Measurements from ENCODE around the gene CREB3L2. TPM values are rescaled to one million over a fixed set of nuclear protein-coding genes. Genes with fewer than 3 reads are reported as not detected.

The CREB3L2 gene
- total and polyA plus RNA-seq, 2 of the 8 experiments (the other 6 are each of a cell fraction or from before 2014, with no cell fraction given), result 14.4 to 48.3 TPM

GRCh38 chr7:138014686-138015085, 12.8 kb upstream of the CREB3L2 start:
- TF ChIP-seq GABPA (IDR thresholded peaks at IDR 0.05; ENCODE audit: borderline replicate concordance, insufficient read depth, low read length), result no peak
- H3K4ac ChIP-seq (replicated peaks; ENCODE audit: insufficient read length, low read depth, low read length), result no peak overlapping the region
- no peak overlapping the region for H3K56ac ChIP-seq (replicated peaks; ENCODE audit: insufficient read length, low read depth, low read length)
- H4K91ac ChIP-seq (replicated peaks; ENCODE audit: insufficient read length, low read length), result no peak overlapping the region
- no peak overlapping the region for H3K9ac ChIP-seq (replicated peaks in 1 of 4; ENCODE audit: extremely low read depth in 1 of 4, low read depth in 3 of 4, low read length in 3 of 4)
- H2BK20ac ChIP-seq (ENCODE audit: low read length), result no peak overlapping the region
- no peak overlapping the region for H3K27ac ChIP-seq (ENCODE audit: low read depth, low read length)
- no peaks in the 10 kb centered on the region for H3K27me3 ChIP-seq (replicated peaks in 1 of 4; ENCODE audit: control insufficient read depth in 3 of 4, extremely low read depth in 1 of 4, insufficient read depth in 3 of 4, low read length in 3 of 4)
- no peak overlapping the region for H3K18ac ChIP-seq (ENCODE audit: extremely low read depth, low read length)
- H3K36me3 ChIP-seq (ENCODE audit: control insufficient read depth in 2 of 4, insufficient read depth in 4 of 4, low read length in 3 of 4), result no peaks in the 10 kb centered on the region
- H2BK120ac ChIP-seq (replicated peaks; ENCODE audit: low read depth, low read length), result no peak overlapping the region
- no peak for FAIRE-seq
- H2AK5ac ChIP-seq (ENCODE audit: low read depth, low read length), result no peak overlapping the region
- no peak overlapping the region for H3K23ac ChIP-seq (ENCODE audit: insufficient read length)
- 77% methylated on average over 1 of the region's 1 CpG; no CpG with 5 or more reads in 1 of the 2 experiments for WGBS, 2 experiments (ENCODE audit: extremely low coverage in 1 of 2, insufficient coverage in 1 of 2, insufficient read length in 1 of 2, insufficient replicate concordance in 2 of 2, low coverage in 1 of 2, low lambda C conversion rate in 2 of 2, missing lambda C conversion rate in 1 of 2)
- no peaks in the 10 kb centered on the region for H4K20me1 ChIP-seq (replicated peaks in 1 of 2; ENCODE audit: control insufficient read depth in 1 of 2, insufficient read depth in 2 of 2, low read length in 2 of 2)
- H3K79me2 ChIP-seq (ENCODE audit: control insufficient read depth in 1 of 2, insufficient read depth in 2 of 2, low read length in 2 of 2), result no peaks in the 10 kb centered on the region
- H3K9me3 ChIP-seq (ENCODE audit: insufficient read depth in 2 of 2, low read depth in 1 of 2, low read length in 1 of 2), result peaks cover 0 to 3% of the 10 kb centered on the region in 2 experiments; a peak in 1 of 4 replicates
- H3K4me2 ChIP-seq (ENCODE audit: insufficient read depth in 1 of 2, low read depth in 2 of 2, low read length in 2 of 2), result no peak overlapping the region
- no peak overlapping the region for H3K14ac ChIP-seq (ENCODE audit: insufficient read length)
- H3K23me2 ChIP-seq (ENCODE audit: low read depth, low read length), result no peaks in the 10 kb centered on the region
- ChIA-PET CTCF (ENCODE audit: partially characterized antibody) (interaction anchor here (0.6 to 5.6 kb wide), 6 partner anchors 12 to 357 kb away, joined by 3 to 36 read pairs (median 4); partner anchors contain the start of gene CREB3L2), POLR2A (ENCODE audit: partially characterized antibody) (interaction anchor here (0.6 to 1.7 kb wide), 3 partner anchors 140 to 473 kb away, joined by 3 to 4 read pairs (median 3); no protein-coding TSS in a partner anchor)
- H3K79me1 ChIP-seq (ENCODE audit: low read depth, low read length), result no peaks in the 10 kb centered on the region
- H2BK12ac ChIP-seq (ENCODE audit: low read depth, low read length), result no peak overlapping the region
- no peak overlapping the region for H4K8ac ChIP-seq (ENCODE audit: extremely low read depth, insufficient read depth, low read length)
- H3K4me3 ChIP-seq (ENCODE audit: extremely low read depth in 1 of 4, insufficient read depth in 2 of 4, low read depth in 3 of 4, low read length in 4 of 4), result no peak overlapping the region
- peaks cover 0 to 5% (median 4%) of the 10 kb centered on the region in 4 experiments; a peak in 4 of 7 replicates for H3K4me1 ChIP-seq (replicated peaks in 1 of 4; ENCODE audit: control insufficient read depth in 3 of 4, insufficient read depth in 4 of 4, low read length in 3 of 4)
- H4K5ac ChIP-seq (ENCODE audit: insufficient read length, low read depth, low read length), result no peak overlapping the region
- no peak overlapping the region for H2BK5ac ChIP-seq (ENCODE audit: low read depth, low read length)
- H2AFZ ChIP-seq (ENCODE audit: low read length), result no peak overlapping the region
- H2BK15ac ChIP-seq (ENCODE audit: low read length), result no peak overlapping the region
- no peak for DNase-seq (ENCODE audit: low read depth in 1 of 2, low spot score in 2 of 2)
